Endodermal cell (in vitro differentiated cells): ENCODE data around the gene PHKB. TPM values are rescaled to one million over a fixed set of nuclear protein-coding genes. Genes with fewer than 3 reads are reported as not detected.
"Not testable (repeated sequence)": the region's sequence is repeated elsewhere in the genome, so short reads cannot be mapped to it uniquely, and the experiment has no call there.

ENCODE experiments used
- DNase-seq: peaks from one replicate; pipeline ENCODE4 v3.0.0-alpha.2; 2017
- H3K27ac ChIP-seq: 2 replicates; pipeline ENCODE4 v1.5.1; 2013; ENCODE audit warnings: mild to moderate bottlenecking, low read depth, low read length, moderate library complexity
- H3K27me3 ChIP-seq: 2 replicates; pipeline ENCODE4 v1.6.1; 2013; ENCODE audit warnings: mild to moderate bottlenecking, low read length, moderate library complexity; ENCODE audit not compliant: insufficient read depth, control insufficient read depth, poor library complexity, severe bottlenecking
- H3K36me3 ChIP-seq: 2 replicates; pipeline ENCODE4 v1.7.0; 2013; ENCODE audit warnings: mild to moderate bottlenecking, low read length, moderate library complexity; ENCODE audit not compliant: control insufficient read depth, insufficient read depth
- H3K4me1 ChIP-seq: one replicate; pipeline ENCODE4 v1.7.0; 2013; ENCODE audit warnings: low read length; ENCODE audit not compliant: control insufficient read depth, insufficient read depth
- H3K4me3 ChIP-seq: 2 replicates; pipeline ENCODE4 v1.5.1; 2013; ENCODE audit warnings: mild to moderate bottlenecking, low read length, moderate library complexity
- H3K9ac ChIP-seq: 2 replicates; pipeline ENCODE4 v1.6.1; 2013; ENCODE audit warnings: mild to moderate bottlenecking, low read length, moderate library complexity; ENCODE audit not compliant: poor library complexity, severe bottlenecking; ENCODE audit errors: extremely low read depth
- H3K9me3 ChIP-seq: 2 replicates; pipeline ENCODE4 v1.6.1; 2013; ENCODE audit warnings: mild to moderate bottlenecking, low read length, moderate library complexity; ENCODE audit not compliant: control insufficient read depth
- H3K27ac Mint-ChIP-seq: 2 replicates; pipeline ENCODE4 v1.8.0; 2020; ENCODE audit warnings: mixed read lengths
- H3K27me3 Mint-ChIP-seq: 2 replicates; pipeline ENCODE4 v1.8.0; 2021; ENCODE audit warnings: mild to moderate bottlenecking, mixed read lengths; ENCODE audit not compliant: insufficient read depth
- H3K36me3 Mint-ChIP-seq: 2 replicates; pipeline ENCODE4 v1.8.0; 2020; ENCODE audit warnings: low read depth, mixed read lengths
- H3K4me1 Mint-ChIP-seq: 2 replicates; pipeline ENCODE4 v1.8.0; 2020; ENCODE audit warnings: mixed read lengths
- H3K4me3 Mint-ChIP-seq: 2 replicates; pipeline ENCODE4 v1.8.0; 2020; ENCODE audit warnings: mild to moderate bottlenecking, moderate library complexity, mixed read lengths
- H3K9me3 Mint-ChIP-seq: 2 replicates; pipeline ENCODE4 v1.8.0; 2020; ENCODE audit warnings: mild to moderate bottlenecking, mixed read lengths
- CTCF ChIP-seq: fragments of 200-600 bp; sonication (generic); conservative IDR thresholded peaks from 2 replicates; pipeline ENCODE4 v1.5.0; 2021; ENCODE audit warnings: antibody characterized with exemption, mild to moderate bottlenecking
- WGBS, 2 experiments: methylation state at CpG; one replicate each; pipeline versions ENCODE4 v1.1.5 to v1.1.7; 2013; ENCODE audit warnings: missing lambda C conversion rate in 2 of 2, mixed read lengths in 1 of 2; ENCODE audit not compliant: insufficient coverage in 1 of 2, insufficient read length in 1 of 2; 5-methylcytosine and 5-hydroxymethylcytosine counted together
- total RNA-seq, 2 donors: library from RNA; stranded (reverse); fragmentation: NEBNext Ultra II Directional in 1 of 2; extraction: Animal tissue kit (Norgen Biotek cat#: 25700) in 1 of 2; gene quantifications; 2 replicates in 1 of 2; 3 replicates in 1 of 2; pipeline ENCODE4 v1.2.1, GENCODE V29; 2021

Gene PHKB
- total RNA-seq, 2 donors from 2014 or later = 51.0 to 71.8 TPM

DNA sequence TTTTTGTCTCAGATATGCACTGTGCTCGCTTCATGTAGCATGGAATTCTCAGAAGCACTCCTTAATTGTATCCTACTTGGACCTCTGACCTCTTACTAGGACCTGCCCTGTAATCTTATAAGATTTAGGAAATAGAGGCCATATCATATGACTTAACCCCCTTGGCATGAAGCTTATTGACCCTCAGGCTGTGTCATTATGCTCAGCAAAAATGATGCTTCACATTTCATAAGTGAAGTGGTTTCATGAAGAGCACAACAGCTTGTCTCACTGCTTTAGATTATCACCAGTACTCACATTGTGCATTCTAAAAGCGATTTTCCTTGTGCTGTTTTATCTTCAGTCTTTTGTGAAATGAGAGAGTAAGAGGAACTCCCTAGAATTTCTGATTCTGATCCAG lies 6.4 kb downstream of the PHKB start:
- DNase-seq = no peak
- Histone ChIP-seq H3K4me3 (no peak overlapping the region), H3K36me3 (peaks cover 8% of the 10 kb centered on the region), H3K4me1 (peaks cover 10% of the 10 kb centered on the region), H3K9me3 (no peaks in the 10 kb centered on the region), H3K27me3 (no peaks in the 10 kb centered on the region), H3K27ac (no peak overlapping the region), H3K9ac (no peak overlapping the region)
- Mint-ChIP-seq H3K36me3 (peaks cover 9% of the 10 kb centered on the region), H3K27me3 (no peaks in the 10 kb centered on the region), H3K9me3 (peaks cover 2% of the 10 kb centered on the region), H3K4me1 (peaks cover 17% of the 10 kb centered on the region), H3K27ac (no peak overlapping the region), H3K4me3 (no peak overlapping the region)
- 91 to 100% methylated on average over 1 to 2 of the region's 2 CpGs for WGBS, 2 experiments
- TF ChIP-seq CTCF = no peak

DNA sequence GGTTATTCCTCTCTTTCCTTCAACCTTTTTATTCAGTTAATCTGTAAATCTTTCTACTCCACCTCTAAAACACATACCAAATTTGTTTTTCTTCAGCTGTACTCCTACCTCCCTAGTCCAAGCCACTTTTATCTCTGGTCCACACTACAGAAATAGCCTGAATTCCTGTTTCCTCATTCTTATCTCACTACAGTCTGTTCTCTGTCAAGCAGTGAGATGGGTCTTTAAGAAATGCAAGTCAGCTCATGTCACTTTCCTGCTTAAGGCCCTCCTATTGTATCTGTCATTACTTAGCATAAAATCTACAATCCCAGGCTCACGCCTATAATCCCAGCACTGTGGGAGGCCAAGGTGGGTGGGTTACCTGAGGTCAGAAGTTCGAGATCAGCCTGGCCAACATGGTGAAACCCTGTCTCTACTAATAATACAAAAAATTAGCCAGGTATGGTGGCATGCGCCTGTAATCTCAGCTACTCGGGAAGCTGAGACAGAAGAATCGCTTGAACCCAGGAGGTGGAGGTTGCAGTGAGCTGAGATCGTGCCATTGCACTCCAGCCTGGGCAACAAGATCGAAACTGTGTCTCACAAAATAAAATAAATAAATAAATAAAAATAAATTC lies 7.0 kb downstream of the PHKB start:
- H3K9me3 ChIP-seq, H3K27ac Mint-ChIP-seq, H3K36me3 Mint-ChIP-seq, H3K27me3 Mint-ChIP-seq, H3K27ac ChIP-seq, H3K4me3 Mint-ChIP-seq, H3K27me3 ChIP-seq, H3K4me3 ChIP-seq, H3K9ac ChIP-seq, H3K36me3 ChIP-seq, H3K9me3 Mint-ChIP-seq: not testable (repeated sequence)
- peak; percentile 68 for DNase-seq
- H3K4me1 Mint-ChIP-seq = peaks cover 14% of the 10 kb centered on the region
- 75% methylated on average over 5 of the region's 7 CpGs; no CpG with 5 or more reads in 1 of the 2 experiments for WGBS, 2 experiments
- H3K4me1 ChIP-seq = peaks cover 10% of the 10 kb centered on the region

GRCh38 chr16:47469227-47469626 lies 8.1 kb downstream of the PHKB start:
- Mint-ChIP-seq H3K36me3 (peaks cover 9% of the 10 kb centered on the region), H3K4me1 (peaks cover 9% of the 10 kb centered on the region), H3K27ac (no peak overlapping the region), H3K27me3 (no peaks in the 10 kb centered on the region), H3K4me3 (no peak overlapping the region), H3K9me3 (peaks cover 2% of the 10 kb centered on the region)
- no peak for TF ChIP-seq CTCF
- no peak overlapping the region for H3K9ac ChIP-seq
- no peak overlapping the region for H3K4me3 ChIP-seq
- DNase-seq = no peak
- 88% methylated on average over 1 of the region's 1 CpG; no CpG with 5 or more reads in 1 of the 2 experiments for WGBS, 2 experiments
- H3K4me1 ChIP-seq = peaks cover 10% of the 10 kb centered on the region
- H3K36me3 ChIP-seq = peaks cover 7% of the 10 kb centered on the region
- H3K27me3 ChIP-seq = no peaks in the 10 kb centered on the region
- no peaks in the 10 kb centered on the region for H3K9me3 ChIP-seq
- no peak overlapping the region for H3K27ac ChIP-seq

DNA sequence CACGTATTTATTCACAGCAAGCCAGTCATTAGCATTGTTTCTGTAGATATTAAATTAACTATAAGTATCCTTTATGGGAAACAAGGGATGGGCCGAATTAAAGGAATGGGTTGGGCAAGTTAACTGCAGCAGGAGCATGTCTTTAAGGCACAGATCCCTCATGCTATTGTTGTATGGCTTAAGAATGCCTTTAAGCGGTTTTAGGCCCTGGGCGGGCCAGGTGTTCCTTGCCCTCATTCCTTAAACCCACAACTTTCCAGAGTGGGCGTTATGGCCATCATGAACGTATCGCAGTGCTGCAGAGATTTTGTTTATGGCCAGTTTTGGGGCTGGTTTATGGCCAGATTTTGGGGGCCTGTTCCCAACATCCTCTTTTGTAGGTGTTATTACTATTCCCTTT lies 9.1 kb downstream of the PHKB start:
- no peak overlapping the region for H3K27ac ChIP-seq
- Mint-ChIP-seq H3K27ac (no peak overlapping the region), H3K36me3 (peaks cover 7% of the 10 kb centered on the region), H3K27me3 (no peaks in the 10 kb centered on the region), H3K4me1 (peaks cover 9% of the 10 kb centered on the region), H3K9me3 (peaks cover 2% of the 10 kb centered on the region), H3K4me3 (no peak overlapping the region)
- H3K9ac ChIP-seq = no peak overlapping the region
- 86 to 97% methylated on average over 5 to 7 of the region's 7 CpGs for WGBS, 2 experiments
- no peaks in the 10 kb centered on the region for H3K9me3 ChIP-seq
- no peaks in the 10 kb centered on the region for H3K27me3 ChIP-seq
- H3K4me3 ChIP-seq = no peak overlapping the region
- TF ChIP-seq CTCF = no peak
- H3K36me3 ChIP-seq = peaks cover 6% of the 10 kb centered on the region
- H3K4me1 ChIP-seq = peaks cover 10% of the 10 kb centered on the region
- DNase-seq = no peak
